H9 (cell line): ENCODE measurements around the gene OR4X2. TPM values are rescaled to one million over a fixed set of nuclear protein-coding genes. Genes with fewer than 3 reads are reported as not detected.

Experiments
- DNase-seq: peaks from one replicate; pipeline ENCODE4 v3.0.0-alpha.2; 2017
- H2AFZ ChIP-seq: one replicate; pipeline ENCODE4 v1.6.1; 2013; ENCODE audit warnings: mild to moderate bottlenecking, low read length, control low read depth, moderate library complexity
- H2AK5ac ChIP-seq: 2 replicates; pipeline ENCODE4 v1.6.1; 2013; ENCODE audit warnings: low read length, control low read depth, mixed read lengths; ENCODE audit not compliant: insufficient read length
- H2BK120ac ChIP-seq: one replicate; pipeline ENCODE4 v1.6.1; 2013; ENCODE audit warnings: low read depth, mild to moderate bottlenecking, low read length, control low read depth, inconsistent platforms; ENCODE audit not compliant: poor library complexity, severe bottlenecking
- H2BK12ac ChIP-seq: 2 replicates; pipeline ENCODE4 v1.6.1; 2013; ENCODE audit warnings: low read length, control low read depth, mixed read lengths, low read depth; ENCODE audit not compliant: insufficient read length
- H2BK15ac ChIP-seq: 2 replicates; pipeline ENCODE4 v1.6.1; 2013; ENCODE audit warnings: low read depth, low read length, control low read depth
- H2BK20ac ChIP-seq: one replicate; pipeline ENCODE4 v1.6.1; 2013; ENCODE audit warnings: low read depth, mild to moderate bottlenecking, low read length, control low read depth, inconsistent platforms; ENCODE audit not compliant: poor library complexity, severe bottlenecking
- H2BK5ac ChIP-seq: 2 replicates; pipeline ENCODE4 v1.6.1; 2013; ENCODE audit warnings: low read length, control low read depth, mixed read lengths; ENCODE audit not compliant: insufficient read length
- H3K14ac ChIP-seq: 2 replicates; pipeline ENCODE4 v1.6.1; 2013; ENCODE audit warnings: low read length, control low read depth; ENCODE audit not compliant: insufficient read depth
- H3K18ac ChIP-seq: 2 replicates; pipeline ENCODE4 v1.6.1; 2013; ENCODE audit warnings: low read depth, mild to moderate bottlenecking, mixed read lengths, low read length, control low read depth; ENCODE audit not compliant: insufficient read length
- H3K23ac ChIP-seq: 2 replicates; pipeline ENCODE4 v1.6.1; 2013; ENCODE audit warnings: low read length, control low read depth, mixed read lengths, low read depth; ENCODE audit not compliant: insufficient read length
- H3K23me2 ChIP-seq: 2 replicates; pipeline ENCODE4 v1.6.1; 2013; ENCODE audit warnings: low read depth, mild to moderate bottlenecking, mixed read lengths, low read length, control low read depth; ENCODE audit not compliant: insufficient read length, poor library complexity, severe bottlenecking
- H3K27ac ChIP-seq: 2 replicates; pipeline ENCODE4 v1.5.1; 2013; ENCODE audit warnings: low read length, control low read depth, mixed read lengths, low read depth; ENCODE audit not compliant: insufficient read length
- H3K27me3 ChIP-seq: 2 replicates; pipeline ENCODE4 v1.6.1; 2013; ENCODE audit warnings: low read length, control low read depth, inconsistent platforms; ENCODE audit not compliant: insufficient read depth
- H3K4ac ChIP-seq: 2 replicates; pipeline ENCODE4 v1.6.1; 2013; ENCODE audit warnings: low read depth, mild to moderate bottlenecking, control low read depth, inconsistent platforms, low read length, moderate library complexity
- H3K4me1 ChIP-seq: 2 replicates; pipeline ENCODE4 v1.6.1; 2013; ENCODE audit warnings: low read length, control low read depth, inconsistent platforms; ENCODE audit not compliant: insufficient read depth
- H3K4me2 ChIP-seq: 2 replicates; pipeline ENCODE4 v1.6.1; 2013; ENCODE audit warnings: low read length, control low read depth, mixed read lengths; ENCODE audit not compliant: insufficient read length, insufficient read depth
- H3K56ac ChIP-seq: 2 replicates; pipeline ENCODE4 v1.6.1; 2013; ENCODE audit warnings: low read depth, mild to moderate bottlenecking, mixed read lengths, low read length, control low read depth; ENCODE audit not compliant: insufficient read length
- H3K79me1 ChIP-seq: 2 replicates; pipeline ENCODE4 v1.6.1; 2013; ENCODE audit warnings: low read depth, mild to moderate bottlenecking, moderate library complexity, low read length, control low read depth, inconsistent platforms; ENCODE audit not compliant: insufficient read depth, poor library complexity, severe bottlenecking
- H3K79me2 ChIP-seq: 2 replicates; pipeline ENCODE4 v1.6.1; 2013; ENCODE audit warnings: low read length, control low read depth, inconsistent platforms; ENCODE audit not compliant: insufficient read depth
- H3K9ac ChIP-seq: 2 replicates; pipeline ENCODE4 v1.6.1; 2013; ENCODE audit warnings: low read length, control low read depth, mixed read lengths; ENCODE audit not compliant: insufficient read length; ENCODE audit errors: extremely low read depth
- H3K9me3 ChIP-seq: one replicate; pipeline ENCODE4 v1.6.1; 2013; ENCODE audit warnings: low read depth, low read length, inconsistent platforms; ENCODE audit not compliant: control insufficient read depth
- H3T11ph ChIP-seq: one replicate; pipeline ENCODE4 v1.6.1; 2013; ENCODE audit warnings: mild to moderate bottlenecking, low read length, control low read depth, inconsistent platforms
- H4K20me1 ChIP-seq: one replicate; pipeline ENCODE4 v1.6.1; 2013; ENCODE audit not compliant: control insufficient read depth, insufficient read length, insufficient read depth
- H4K5ac ChIP-seq: 2 replicates; pipeline ENCODE4 v1.6.1; 2013; ENCODE audit warnings: low read depth, mild to moderate bottlenecking, mixed read lengths, low read length, control low read depth; ENCODE audit not compliant: insufficient read length
- H4K8ac ChIP-seq: replicated peaks from 2 replicates; pipeline ENCODE4 v1.6.1; 2013; ENCODE audit warnings: low read length, control low read depth, mixed read lengths, low read depth; ENCODE audit not compliant: insufficient read length
- H4K91ac ChIP-seq: 2 replicates; pipeline ENCODE4 v1.6.1; 2013; ENCODE audit warnings: low read depth, mild to moderate bottlenecking, moderate library complexity, mixed read lengths, low read length, control low read depth; ENCODE audit not compliant: insufficient read length
- H3K27ac Mint-ChIP-seq, 3 experiments: 2 replicates in 2 of 3; 3 replicates in 1 of 3; pipeline ENCODE4 v1.8.0; 2020 to 2021; ENCODE audit warnings: mixed read lengths in 3 of 3, mild to moderate bottlenecking in 1 of 3, moderate library complexity in 1 of 3
- H3K27me3 Mint-ChIP-seq: 2 replicates; pipeline ENCODE4 v1.8.0; 2021; ENCODE audit warnings: low read depth, mild to moderate bottlenecking, moderate library complexity, mixed read lengths
- H3K36me3 Mint-ChIP-seq, 3 experiments: 2 replicates in 2 of 3; 3 replicates in 1 of 3; pipeline ENCODE4 v1.8.0; 2020 to 2021; ENCODE audit warnings: low read depth in 3 of 3, mixed read lengths in 3 of 3; ENCODE audit not compliant: insufficient read depth in 1 of 3
- H3K4me1 Mint-ChIP-seq, 2 experiments: 2 replicates each; pipeline ENCODE4 v1.8.0; 2020; ENCODE audit warnings: mixed read lengths in 2 of 2
- H3K4me3 Mint-ChIP-seq, 2 experiments: 2 replicates in 1 of 2; 3 replicates in 1 of 2; pipeline ENCODE4 v1.8.0; 2020 to 2021; ENCODE audit warnings: mild to moderate bottlenecking in 2 of 2, mixed read lengths in 2 of 2, moderate library complexity in 1 of 2
- H3K9me3 Mint-ChIP-seq, 2 experiments: 2 replicates in 1 of 2; 3 replicates in 1 of 2; pipeline ENCODE4 v1.8.0; 2020; ENCODE audit warnings: mild to moderate bottlenecking in 2 of 2, mixed read lengths in 2 of 2, moderate library complexity in 1 of 2
- CTCF ChIP-seq: fragments of 200-600 bp; sonication (generic); conservative IDR thresholded peaks from 3 replicates; pipeline ENCODE4 v1.8.0; 2021; ENCODE audit warnings: antibody characterized with exemption, mild to moderate bottlenecking
- WGBS: extraction: QIAGEN DNeasy Blood & Tissue Kit; methylation state at CpG from one replicate; pipeline ENCODE4 v1.1.7; 2013; ENCODE audit warnings: missing lambda C conversion rate, low lambda C conversion rate, mixed read lengths; ENCODE audit not compliant: insufficient read length; ENCODE audit errors: extremely low coverage; 5-methylcytosine and 5-hydroxymethylcytosine counted together
- total RNA-seq: library from RNA; stranded (reverse); gene quantifications from 2 replicates; pipeline ENCODE4 v1.2.1, GENCODE V29; 2021

The OR4X2 gene
- total RNA-seq, 1 experiment from 2014 or later, result not detected

- Histone ChIP-seq H3K4me1 (no peaks in the 10 kb centered on the region), H3K79me1 (no peaks in the 10 kb centered on the region), H3K79me2 (no peaks in the 10 kb centered on the region), H2BK5ac (no peak within 1 kb of the TSS), H3K14ac (no peak within 1 kb of the TSS), H3T11ph (no peak within 1 kb of the TSS), H3K18ac (no peak within 1 kb of the TSS), H3K23ac (no peak within 1 kb of the TSS), H2AK5ac (no peak within 1 kb of the TSS), H3K4ac (no peak within 1 kb of the TSS), H4K20me1 (no peaks in the 10 kb centered on the region), H2BK15ac (no peak within 1 kb of the TSS), H2AFZ (no peak within 1 kb of the TSS), H3K56ac (no peak within 1 kb of the TSS), H3K4me2 (no peak within 1 kb of the TSS), H2BK20ac (no peak within 1 kb of the TSS), H3K23me2 (no peaks in the 10 kb centered on the region), H3K27me3 (no peaks in the 10 kb centered on the region), H3K9ac (no peak within 1 kb of the TSS), H3K9me3 (peaks cover 88% of the 10 kb centered on the region), H4K91ac (no peak within 1 kb of the TSS), H3K27ac (no peak within 1 kb of the TSS), H2BK12ac (no peak within 1 kb of the TSS), H4K8ac (no peak within 1 kb of the TSS), H2BK120ac (no peak within 1 kb of the TSS), H4K5ac (no peak within 1 kb of the TSS)
- H3K4me3 Mint-ChIP-seq, result no peak within 1 kb of the TSS
- H3K36me3 Mint-ChIP-seq, result peaks cover 0 to 12% (median 5%) of the 10 kb centered on the region in 3 experiments; a peak in 5 of 7 replicates
- no CpG with 5 or more reads among the region's 2 CpGs for WGBS
- H3K27me3 Mint-ChIP-seq, result peaks cover 1% of the 10 kb centered on the region; the same call in 1 of the 2 replicates
- peaks cover 93 to 97% of the 10 kb centered on the region in 2 experiments for H3K9me3 Mint-ChIP-seq
- no peaks in the 10 kb centered on the region for H3K4me1 Mint-ChIP-seq
- TF ChIP-seq CTCF, result no peak
- H3K27ac Mint-ChIP-seq, result no peak within 1 kb of the TSS
- DNase-seq, result no peak
Measured at GRCh38 chr11:48216510-48216909, 28.4 kb upstream of the OR4X2 start, which contains the start of gene OR4B1. TSS of gene OR4B1 (plus strand) at chr11:48216810. CDS start at chr11:48216810, 0 bp downstream.
